ENCODE results near the gene TSPAN4.

TSPAN4 gene

GRCh38 chr11:833114-833791 lies 9.4 kb upstream of the TSPAN4 start:
- in situ Hi-C loops (cut with HindIII; ENCODE audit: low sequenced_read_pairs) = no loop called here

- in situ Hi-C loops (cut with HindIII; ENCODE audit: low sequenced_read_pairs) = no loop called here
These were observed 8.8 kb upstream of the TSPAN4 start for GRCh38 chr11:833849-834311.

DNA sequence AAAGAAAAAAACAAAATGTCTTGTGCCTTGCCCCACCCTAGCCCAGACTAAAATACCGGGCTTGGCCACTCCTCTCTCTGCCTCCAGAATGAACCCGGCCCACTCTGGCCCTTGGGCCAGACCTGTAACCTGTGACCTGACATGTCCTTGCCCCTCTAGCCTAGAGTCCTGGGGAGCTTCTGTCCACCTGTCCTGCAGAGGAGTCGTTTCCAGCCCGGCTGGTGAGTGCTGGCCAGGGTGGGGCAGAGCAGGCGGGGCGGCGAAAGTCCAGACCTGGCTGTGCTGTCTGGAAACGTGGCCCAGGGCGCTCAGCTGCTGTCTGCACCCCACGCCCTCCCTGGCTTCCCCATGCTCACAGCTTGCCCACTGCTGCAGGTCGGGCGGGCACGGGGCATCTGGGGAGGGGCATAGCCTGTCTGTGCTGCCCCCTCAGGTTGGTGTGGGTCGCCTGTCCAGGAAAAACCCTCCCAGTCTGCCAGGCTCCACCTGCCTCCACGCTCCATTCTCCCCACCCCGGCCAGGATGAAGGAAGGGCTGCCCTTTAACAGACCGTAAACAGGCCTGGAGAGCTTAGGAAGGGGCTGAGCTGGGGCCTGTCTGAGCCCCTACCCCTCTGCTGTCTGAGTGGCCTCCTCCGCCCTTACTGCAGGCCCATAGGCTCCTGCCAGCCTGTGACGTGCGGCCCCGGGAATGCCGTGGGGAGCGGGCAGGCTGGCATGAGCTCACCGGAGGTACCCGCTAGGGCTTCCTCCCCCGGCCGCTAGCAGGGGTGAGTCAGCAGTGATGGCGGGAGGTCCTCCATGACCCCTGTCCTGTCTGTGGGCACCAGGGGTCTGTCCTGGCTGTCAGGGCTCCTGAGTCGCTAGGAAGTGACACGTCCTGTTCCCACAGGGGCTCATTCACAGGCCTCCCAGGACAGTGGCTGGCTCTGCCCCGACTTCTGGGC lies 8.0 kb upstream of the TSPAN4 start:
- in situ Hi-C loops (cut with HindIII; ENCODE audit: low sequenced_read_pairs) = no loop called here

- in situ Hi-C loops (cut with HindIII; ENCODE audit: low sequenced_read_pairs) = no loop called here
These were observed 6.4 kb upstream of the TSPAN4 start for GRCh38 chr11:836274-836673.

DNA sequence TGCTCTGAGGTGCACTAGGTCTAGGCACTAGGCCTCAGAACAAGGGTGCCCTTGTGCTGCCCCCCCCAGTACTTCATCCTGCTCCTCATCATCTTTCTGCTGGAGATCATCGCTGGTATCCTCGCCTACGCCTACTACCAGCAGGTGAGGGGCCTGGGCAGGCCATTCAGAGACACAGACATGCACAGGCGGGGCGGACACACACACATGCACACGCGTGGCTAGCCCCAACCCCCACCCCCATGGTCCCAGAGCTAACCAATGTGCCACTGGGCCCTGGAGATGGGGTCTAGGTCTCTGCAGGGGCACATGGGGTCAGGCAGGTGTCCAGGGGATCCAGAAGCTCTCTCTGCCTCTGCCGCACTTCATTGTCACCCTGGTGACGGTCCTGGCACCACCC lies 6.0 kb upstream of the TSPAN4 start:
- in situ Hi-C loops (cut with HindIII; ENCODE audit: low sequenced_read_pairs) = no loop called here

GRCh38 chr11:837189-837989 lies 5.3 kb upstream of the TSPAN4 start:
- in situ Hi-C loops (cut with HindIII; ENCODE audit: low sequenced_read_pairs) = no loop called here

GRCh38 chr11:837990-838307 lies 4.7 kb upstream of the TSPAN4 start:
- in situ Hi-C loops (cut with HindIII; ENCODE audit: low sequenced_read_pairs) = no loop called here

DNA sequence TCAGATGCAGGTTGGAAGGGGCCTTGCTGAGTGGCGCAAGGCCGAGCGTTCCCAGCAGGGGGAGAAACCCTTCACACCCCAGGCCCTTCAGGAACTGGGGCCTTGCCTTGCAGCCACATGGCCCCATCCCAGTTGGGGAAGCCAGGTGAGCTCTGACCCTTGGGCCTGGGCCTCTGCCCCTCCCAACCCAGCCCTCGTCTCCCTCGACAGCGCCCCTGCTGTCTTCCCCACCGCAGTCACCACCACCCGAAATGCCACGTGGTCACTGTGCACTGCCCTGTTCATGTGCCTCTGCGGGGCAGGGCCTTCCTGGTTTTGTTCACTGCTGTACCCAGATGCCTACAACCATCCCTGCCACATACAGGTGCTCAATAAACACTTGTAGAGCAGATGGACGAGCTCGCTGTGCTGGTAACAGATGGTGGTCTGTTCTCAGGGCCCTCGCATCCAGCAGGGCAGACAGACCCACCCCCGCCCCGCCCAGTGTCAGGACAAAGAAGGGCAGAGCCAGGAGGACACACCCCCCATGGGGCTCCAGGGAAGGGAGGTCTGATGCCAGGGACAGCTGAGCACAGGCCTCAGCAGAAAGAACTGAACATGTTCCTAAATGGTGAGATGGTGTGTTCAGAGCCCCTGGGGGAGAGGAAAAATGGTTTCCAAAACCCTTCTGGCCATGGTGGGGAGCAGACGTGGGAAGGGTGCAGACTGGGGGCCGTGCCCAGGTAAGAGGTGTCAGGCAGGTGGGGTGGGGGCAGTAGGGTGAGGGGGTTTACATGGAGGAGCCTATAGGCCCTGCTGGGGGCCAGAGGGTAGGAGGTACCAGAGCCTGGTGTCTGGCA lies 4.0 kb upstream of the TSPAN4 start:
- in situ Hi-C loops (cut with HindIII; ENCODE audit: low sequenced_read_pairs) = no loop called here

DNA sequence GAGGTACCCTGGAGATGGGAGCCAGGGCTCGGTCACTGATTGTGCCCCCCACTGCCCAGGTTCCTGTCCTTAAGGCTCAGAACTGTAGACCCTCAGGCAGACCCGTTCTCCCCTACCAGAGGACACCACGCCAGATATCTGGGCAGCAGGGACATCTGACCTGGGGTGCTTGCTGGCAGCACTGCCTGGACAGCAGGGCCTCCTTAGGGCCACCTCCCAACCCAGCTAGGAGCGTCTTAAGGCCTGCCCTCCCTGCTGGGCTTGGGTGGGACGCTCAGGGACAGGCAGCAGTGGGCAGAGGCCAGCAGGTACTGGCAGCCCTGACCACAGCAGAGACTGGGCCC lies 3.4 kb upstream of the TSPAN4 start:
- in situ Hi-C loops (cut with HindIII; ENCODE audit: low sequenced_read_pairs) = no loop called here

DNA sequence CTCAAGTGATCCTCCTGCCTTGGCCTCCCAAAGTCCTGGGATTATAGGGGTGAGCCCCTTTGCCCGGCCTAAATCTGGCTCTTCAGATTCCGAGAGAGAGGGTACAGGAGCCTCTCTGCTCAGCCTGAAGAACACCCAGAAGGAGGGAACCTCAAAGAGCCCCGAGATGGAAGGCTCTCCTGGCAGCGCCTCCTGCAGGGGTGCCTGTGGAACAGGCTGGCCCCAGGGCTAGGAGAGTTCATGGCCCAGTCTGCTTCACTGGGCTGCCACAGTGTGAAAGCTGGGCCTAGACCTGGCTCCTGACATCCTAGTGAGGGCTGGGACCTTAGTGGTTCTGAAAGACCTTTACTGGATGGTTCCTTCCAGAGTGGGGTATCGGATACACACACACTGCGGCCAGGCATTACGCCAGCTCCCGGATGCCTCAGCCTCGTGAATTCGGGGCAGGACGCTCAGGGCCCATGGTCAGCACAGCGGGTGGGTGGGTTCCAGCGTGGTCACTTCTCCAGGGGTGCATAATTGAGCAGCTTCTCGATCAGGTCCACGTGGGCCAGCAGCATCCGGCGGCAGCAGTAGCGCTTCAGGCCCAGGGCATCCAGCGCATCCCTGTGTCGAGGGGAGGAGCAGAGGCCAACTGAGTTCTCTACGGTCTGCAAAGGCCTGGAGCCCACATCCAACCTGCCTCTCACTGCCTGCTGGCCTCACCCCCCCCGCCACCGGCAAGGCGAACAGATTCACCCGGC lies 2.6 kb upstream of the TSPAN4 start:
- in situ Hi-C loops (cut with HindIII; ENCODE audit: low sequenced_read_pairs) = no loop called here

- in situ Hi-C loops (cut with HindIII; ENCODE audit: low sequenced_read_pairs) = no loop called here
These were observed 677 bp upstream of the TSPAN4 start for GRCh38 chr11:841981-842369.

- in situ Hi-C loops (cut with HindIII; ENCODE audit: low sequenced_read_pairs) = no loop called here
These were observed 558 bp downstream of the TSPAN4 start for GRCh38 chr11:843086-843734.

DNA sequence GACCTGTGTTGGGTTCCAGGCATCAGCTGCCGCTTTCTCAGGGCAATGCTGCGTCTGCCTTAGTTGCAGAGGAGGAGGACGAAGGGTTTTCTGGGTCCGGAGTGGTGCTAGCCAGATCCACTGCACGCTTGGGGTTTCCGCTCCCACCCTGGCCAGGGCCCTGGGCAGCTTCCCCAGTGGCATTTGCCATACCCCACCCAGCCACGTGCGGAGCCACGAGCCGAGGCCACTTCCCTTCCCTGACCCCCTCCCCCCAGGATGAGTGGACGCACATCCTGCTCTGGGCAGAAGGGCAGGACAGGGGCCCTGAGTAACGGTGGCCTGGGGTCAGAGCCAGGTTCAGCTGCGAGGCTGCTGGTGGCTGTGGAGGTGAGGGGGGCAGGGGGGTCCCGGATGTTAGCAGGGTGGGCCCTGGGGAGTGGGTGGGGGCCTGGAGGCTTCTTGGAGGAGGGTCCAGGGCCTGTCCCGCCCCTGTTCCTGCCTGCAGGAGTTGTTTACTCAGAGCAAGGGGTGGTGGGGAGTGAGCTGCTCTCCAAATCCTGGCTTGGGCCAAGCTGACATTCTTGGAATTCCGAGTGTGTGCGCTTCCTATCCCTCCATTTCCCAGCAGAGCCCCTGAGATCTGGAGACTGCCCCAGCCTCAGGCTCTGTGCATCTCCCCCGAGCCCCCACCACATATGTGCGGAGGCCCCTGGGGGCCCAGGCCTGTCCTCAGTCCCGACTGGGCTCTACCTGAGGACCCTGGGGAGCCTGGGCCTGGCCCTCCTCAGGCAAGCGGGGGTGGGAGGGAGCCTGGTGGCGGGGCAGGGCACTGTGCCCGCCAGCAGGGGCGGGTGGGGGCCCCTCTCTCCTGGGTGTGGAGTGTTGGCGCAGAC lies 1.4 kb downstream of the TSPAN4 start:
- in situ Hi-C loops (cut with HindIII; ENCODE audit: low sequenced_read_pairs) = no loop called here

DNA sequence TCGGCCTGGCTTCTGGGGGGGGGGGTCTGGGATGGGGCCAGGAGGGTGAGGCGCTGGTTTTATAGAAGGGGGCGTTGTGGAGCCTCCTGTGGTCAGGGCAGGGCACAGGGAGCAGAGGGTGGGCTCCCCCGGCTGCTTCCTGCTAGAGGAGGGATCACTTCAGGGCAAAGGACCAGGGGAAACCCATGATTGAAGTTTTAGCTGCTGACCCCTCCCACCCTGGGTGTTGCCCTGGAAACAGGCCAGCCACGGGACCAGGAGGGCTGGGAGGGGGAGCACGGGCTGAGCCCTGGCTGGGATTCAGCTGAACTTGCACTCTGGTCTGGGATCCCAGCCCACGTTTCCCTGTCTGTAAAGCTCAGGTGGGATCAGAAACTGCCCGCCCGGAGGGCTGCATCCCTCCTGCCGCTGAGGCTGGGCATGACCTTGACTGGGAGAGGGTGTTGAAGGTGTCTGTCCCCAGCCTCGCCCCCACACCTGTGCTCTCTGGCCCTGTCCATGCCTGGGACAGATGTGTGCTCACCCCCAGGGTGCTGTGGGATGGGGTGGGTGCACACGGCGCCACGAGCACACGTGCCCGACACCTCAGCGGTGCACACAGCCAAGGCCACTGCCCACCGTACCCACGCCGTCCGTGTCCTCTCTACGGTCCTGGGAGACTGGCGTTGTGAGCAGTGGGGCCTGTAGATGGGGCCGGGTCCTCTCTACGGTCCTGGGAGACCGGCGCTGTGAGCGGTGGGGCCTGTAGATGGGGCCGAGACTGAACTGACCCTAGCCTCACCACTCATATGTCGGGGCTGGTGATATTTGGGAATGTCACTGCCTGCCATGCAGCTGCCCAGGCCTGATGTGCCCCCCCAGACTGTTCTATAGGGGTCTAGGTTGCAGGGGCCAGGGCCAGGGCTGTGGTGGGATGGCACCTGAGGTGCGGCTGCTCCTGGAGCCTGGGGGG lies 2.3 kb downstream of the TSPAN4 start:
- in situ Hi-C loops (cut with HindIII; ENCODE audit: low sequenced_read_pairs) = no loop called here

DNA sequence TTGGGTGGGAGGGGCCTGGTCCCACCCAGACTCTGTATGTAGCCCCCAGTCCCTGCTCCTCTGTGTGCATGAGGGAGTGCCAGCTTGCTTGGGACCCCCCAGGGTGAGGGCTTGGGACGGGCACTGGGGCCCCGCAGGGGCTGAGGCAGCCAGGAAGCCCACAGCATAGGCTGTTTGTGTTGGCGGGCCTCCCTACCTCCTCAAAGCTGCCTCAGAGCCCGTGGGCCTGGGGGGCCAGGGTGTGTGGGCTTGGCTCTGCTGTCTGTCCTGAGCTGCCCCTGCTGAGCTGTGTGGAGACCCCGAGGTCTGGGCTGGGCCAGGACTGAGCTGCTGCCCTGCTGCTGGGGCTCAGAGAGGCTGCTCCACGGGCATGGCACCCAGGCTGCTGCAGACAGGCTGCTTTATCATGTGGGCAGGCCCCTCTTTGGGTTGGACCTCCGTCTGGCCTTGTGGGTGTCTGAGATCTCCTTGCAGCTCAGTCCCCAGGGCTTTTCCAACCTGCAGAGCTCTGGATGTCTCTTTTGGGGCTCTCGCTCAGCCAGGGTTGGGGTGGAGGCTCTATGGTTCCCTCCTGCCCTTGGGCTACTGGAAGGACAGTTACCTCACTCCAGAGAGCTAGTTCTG lies 3.3 kb downstream of the TSPAN4 start:
- in situ Hi-C loops (cut with HindIII; ENCODE audit: low sequenced_read_pairs) = no loop called here

DNA sequence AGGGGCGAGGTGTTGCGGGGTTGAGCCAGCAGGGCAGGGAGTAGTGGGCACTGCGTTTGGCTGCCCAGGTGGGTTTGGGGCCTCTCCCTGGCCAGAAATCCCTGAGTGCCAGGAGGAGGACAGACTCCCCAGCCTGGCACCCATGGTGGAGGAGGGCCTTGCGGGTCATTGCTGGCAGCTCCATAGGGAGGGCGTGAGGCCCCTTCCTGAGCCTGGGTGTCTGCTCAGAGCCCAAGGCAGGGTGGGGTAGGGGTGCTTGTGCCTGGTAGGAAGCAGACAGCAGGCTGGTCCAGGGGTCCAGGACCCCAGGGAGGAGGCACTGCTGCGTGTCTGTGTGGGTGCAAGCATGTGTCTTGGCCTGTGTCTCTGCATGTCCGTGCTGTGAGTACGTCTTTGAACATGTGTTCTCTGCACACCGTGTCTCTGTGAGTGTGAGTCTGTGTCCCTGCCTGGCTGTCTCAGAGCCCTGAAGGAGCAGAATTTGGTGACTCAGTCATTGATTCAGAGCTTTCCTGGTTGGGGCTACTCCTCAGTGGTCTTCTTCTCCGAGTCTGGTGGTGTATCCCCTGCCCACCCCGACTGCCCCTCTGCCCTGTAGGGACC lies 3.9 kb downstream of the TSPAN4 start:
- in situ Hi-C loops (cut with HindIII; ENCODE audit: low sequenced_read_pairs) = no loop called here

DNA sequence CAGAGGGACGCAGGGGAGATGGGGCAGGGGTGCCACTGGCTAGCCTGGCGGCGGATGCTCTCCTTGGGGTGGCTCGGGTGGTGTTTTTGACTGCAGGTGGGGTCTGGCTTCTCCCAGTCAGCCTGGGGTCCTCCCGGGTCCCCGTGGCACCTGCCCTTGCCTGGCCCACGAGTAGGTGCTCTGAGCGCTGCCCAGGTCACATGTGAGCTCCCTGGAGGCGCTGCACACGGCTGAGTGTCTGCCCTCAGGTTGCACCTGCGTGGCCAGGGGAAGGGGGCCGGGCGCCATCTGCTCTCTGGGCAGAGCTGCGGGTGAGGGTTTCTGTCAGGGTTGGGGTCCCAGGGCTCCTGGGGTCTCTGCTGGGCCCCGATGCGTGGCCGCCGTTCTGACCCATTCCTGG lies 5.2 kb downstream of the TSPAN4 start:
- in situ Hi-C loops (cut with HindIII; ENCODE audit: low sequenced_read_pairs) = no loop called here
